HCT116 (cell line): ENCODE results near the gene MAPK7.

Source experiments
- EZH2 ChIP-seq: fragments of 200-600 bp; sonication (generic); IDR thresholded peaks from 2 replicates; pipeline ENCODE4 v1.6.1; 2017; ENCODE audit warnings: antibody characterized with exemption, mixed run types
- POLR2A ChIP-seq: IDR thresholded peaks from 2 replicates; pipeline ENCODE4 v1.7.0; 2011; ENCODE audit warnings: borderline replicate concordance; ENCODE audit not compliant: insufficient read depth, insufficient read length; ENCODE audit errors: extremely low read depth
- POLR2AphosphoS5 ChIP-seq: IDR thresholded peaks from 2 replicates; pipeline ENCODE4 v1.6.1; 2011; ENCODE audit warnings: mild to moderate bottlenecking, low read depth, low read length, moderate library complexity
- RAD21 ChIP-seq: IDR thresholded peaks from 2 replicates; pipeline ENCODE4 v1.6.1; 2012; ENCODE audit warnings: low read depth, mild to moderate bottlenecking
- YY1 ChIP-seq: IDR thresholded peaks from 2 replicates; pipeline ENCODE4 v1.6.1; 2011; ENCODE audit warnings: low read length, low read depth, moderate library complexity, mild to moderate bottlenecking; ENCODE audit not compliant: insufficient replicate concordance; ENCODE audit errors: extremely low read depth
- ZFX ChIP-seq: fragments of 450-650 bp; IDR thresholded peaks from 2 replicates; pipeline ENCODE4 v1.6.1; 2017
- TF ChIP-seq, protein P1 (sequence below), 3 experiments: fragments of 200-600 bp in 1 of 3; sonication (generic) in 1 of 3; IDR thresholded peaks in 2 of 3; conservative IDR thresholded peaks in 1 of 3; 2 replicates each; pipeline ENCODE4 v1.5.1; 2012 to 2017; ENCODE audit warnings: low read depth in 2 of 3, low read length in 2 of 3, antibody characterized with exemption in 1 of 3, borderline replicate concordance in 1 of 3, control low read depth in 1 of 3, mild to moderate bottlenecking in 1 of 3, mixed read lengths in 1 of 3, mixed run types in 1 of 3, moderate library complexity in 1 of 3; ENCODE audit not compliant: insufficient read depth in 1 of 3
- TF ChIP-seq, protein P2 (sequence below): IDR thresholded peaks from 2 replicates; pipeline ENCODE4 v1.6.1; 2012; ENCODE audit warnings: low read depth
- TF ChIP-seq, protein P3 (sequence below): IDR thresholded peaks from 2 replicates; pipeline ENCODE4 v1.6.1; 2012

DNA sequence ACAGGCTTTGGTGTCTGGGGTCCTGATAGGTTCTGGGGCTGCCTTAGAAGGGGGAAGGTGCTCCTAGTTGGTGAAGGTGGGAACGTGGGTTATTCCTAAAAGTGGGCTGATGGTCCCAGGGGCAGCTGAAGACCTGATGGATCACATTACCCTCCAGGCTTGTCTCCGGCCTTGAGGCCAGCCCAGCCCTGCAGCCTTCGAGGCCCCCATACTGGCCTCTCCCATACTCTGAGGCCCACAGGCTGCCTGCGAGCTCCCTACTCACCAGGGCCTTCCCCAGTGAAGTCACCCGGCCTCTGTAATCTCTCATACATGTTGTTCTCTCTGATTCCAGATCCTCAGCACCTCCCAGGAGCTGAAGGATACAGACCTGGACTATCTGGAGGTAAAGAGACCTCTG is 35.5 kb downstream of the MAPK7 start:
- TF ChIP-seq, protein P1, sequence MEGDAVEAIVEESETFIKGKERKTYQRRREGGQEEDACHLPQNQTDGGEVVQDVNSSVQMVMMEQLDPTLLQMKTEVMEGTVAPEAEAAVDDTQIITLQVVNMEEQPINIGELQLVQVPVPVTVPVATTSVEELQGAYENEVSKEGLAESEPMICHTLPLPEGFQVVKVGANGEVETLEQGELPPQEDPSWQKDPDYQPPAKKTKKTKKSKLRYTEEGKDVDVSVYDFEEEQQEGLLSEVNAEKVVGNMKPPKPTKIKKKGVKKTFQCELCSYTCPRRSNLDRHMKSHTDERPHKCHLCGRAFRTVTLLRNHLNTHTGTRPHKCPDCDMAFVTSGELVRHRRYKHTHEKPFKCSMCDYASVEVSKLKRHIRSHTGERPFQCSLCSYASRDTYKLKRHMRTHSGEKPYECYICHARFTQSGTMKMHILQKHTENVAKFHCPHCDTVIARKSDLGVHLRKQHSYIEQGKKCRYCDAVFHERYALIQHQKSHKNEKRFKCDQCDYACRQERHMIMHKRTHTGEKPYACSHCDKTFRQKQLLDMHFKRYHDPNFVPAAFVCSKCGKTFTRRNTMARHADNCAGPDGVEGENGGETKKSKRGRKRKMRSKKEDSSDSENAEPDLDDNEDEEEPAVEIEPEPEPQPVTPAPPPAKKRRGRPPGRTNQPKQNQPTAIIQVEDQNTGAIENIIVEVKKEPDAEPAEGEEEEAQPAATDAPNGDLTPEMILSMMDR (IDR thresholded peaks at IDR 0.05 in 2 of 3, conservative IDR thresholded peaks at IDR 0.05 in 1 of 3; ENCODE audit: borderline replicate concordance in 1 of 3, insufficient read depth in 1 of 3, low read depth in 2 of 3, low read length in 2 of 3) = no peak
- TF ChIP-seq, protein P2, sequence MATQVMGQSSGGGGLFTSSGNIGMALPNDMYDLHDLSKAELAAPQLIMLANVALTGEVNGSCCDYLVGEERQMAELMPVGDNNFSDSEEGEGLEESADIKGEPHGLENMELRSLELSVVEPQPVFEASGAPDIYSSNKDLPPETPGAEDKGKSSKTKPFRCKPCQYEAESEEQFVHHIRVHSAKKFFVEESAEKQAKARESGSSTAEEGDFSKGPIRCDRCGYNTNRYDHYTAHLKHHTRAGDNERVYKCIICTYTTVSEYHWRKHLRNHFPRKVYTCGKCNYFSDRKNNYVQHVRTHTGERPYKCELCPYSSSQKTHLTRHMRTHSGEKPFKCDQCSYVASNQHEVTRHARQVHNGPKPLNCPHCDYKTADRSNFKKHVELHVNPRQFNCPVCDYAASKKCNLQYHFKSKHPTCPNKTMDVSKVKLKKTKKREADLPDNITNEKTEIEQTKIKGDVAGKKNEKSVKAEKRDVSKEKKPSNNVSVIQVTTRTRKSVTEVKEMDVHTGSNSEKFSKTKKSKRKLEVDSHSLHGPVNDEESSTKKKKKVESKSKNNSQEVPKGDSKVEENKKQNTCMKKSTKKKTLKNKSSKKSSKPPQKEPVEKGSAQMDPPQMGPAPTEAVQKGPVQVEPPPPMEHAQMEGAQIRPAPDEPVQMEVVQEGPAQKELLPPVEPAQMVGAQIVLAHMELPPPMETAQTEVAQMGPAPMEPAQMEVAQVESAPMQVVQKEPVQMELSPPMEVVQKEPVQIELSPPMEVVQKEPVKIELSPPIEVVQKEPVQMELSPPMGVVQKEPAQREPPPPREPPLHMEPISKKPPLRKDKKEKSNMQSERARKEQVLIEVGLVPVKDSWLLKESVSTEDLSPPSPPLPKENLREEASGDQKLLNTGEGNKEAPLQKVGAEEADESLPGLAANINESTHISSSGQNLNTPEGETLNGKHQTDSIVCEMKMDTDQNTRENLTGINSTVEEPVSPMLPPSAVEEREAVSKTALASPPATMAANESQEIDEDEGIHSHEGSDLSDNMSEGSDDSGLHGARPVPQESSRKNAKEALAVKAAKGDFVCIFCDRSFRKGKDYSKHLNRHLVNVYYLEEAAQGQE = no peak
- no peak for TF ChIP-seq POLR2AphosphoS5
- TF ChIP-seq EZH2 = no peak
- TF ChIP-seq RAD21 = no peak
- TF ChIP-seq POLR2A = no peak
- no peak for TF ChIP-seq YY1
- TF ChIP-seq, protein P3, sequence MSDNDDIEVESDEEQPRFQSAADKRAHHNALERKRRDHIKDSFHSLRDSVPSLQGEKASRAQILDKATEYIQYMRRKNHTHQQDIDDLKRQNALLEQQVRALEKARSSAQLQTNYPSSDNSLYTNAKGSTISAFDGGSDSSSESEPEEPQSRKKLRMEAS = no peak
- TF ChIP-seq ZFX = no peak
